ENCODE measurements around the gene ETNK2.

DNA sequence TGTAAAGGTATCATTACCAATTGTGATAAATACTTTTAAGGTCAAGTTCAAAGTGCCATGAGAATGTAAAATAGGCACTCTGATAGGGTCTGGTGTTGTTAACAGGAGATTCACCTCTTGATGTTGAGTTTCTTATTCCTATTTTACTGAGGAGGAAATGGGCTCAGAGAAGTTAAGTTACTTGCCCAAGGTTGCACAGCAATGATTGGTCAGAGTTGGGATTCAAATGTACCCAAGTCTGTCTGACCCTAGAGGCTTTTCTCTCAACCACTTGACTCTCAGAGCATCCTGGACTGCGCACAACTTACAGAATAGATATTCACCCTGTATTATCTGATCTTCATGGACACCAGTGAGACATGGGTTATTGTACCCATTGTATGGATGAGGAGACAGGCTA lies 45.0 kb downstream of the ETNK2 start:
- TF ChIP-seq, protein P1, sequence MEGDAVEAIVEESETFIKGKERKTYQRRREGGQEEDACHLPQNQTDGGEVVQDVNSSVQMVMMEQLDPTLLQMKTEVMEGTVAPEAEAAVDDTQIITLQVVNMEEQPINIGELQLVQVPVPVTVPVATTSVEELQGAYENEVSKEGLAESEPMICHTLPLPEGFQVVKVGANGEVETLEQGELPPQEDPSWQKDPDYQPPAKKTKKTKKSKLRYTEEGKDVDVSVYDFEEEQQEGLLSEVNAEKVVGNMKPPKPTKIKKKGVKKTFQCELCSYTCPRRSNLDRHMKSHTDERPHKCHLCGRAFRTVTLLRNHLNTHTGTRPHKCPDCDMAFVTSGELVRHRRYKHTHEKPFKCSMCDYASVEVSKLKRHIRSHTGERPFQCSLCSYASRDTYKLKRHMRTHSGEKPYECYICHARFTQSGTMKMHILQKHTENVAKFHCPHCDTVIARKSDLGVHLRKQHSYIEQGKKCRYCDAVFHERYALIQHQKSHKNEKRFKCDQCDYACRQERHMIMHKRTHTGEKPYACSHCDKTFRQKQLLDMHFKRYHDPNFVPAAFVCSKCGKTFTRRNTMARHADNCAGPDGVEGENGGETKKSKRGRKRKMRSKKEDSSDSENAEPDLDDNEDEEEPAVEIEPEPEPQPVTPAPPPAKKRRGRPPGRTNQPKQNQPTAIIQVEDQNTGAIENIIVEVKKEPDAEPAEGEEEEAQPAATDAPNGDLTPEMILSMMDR (IDR thresholded peaks at IDR 0.05) = no peak
- TF ChIP-seq POLR2AphosphoS5 (IDR thresholded peaks at IDR 0.05) = no peak
